Measurements from ENCODE around the gene SLC38A6.
A peak's percentile ranks its signal among the peaks of the same experiment; 100 is the strongest.

Gene SLC38A6

GRCh38 chr14:61033054-61033453 is 52.0 kb downstream of the SLC38A6 start:
- no peak for DNase-seq (ENCODE audit: low read depth)

GRCh38 chr14:61033855-61034254 is 52.8 kb downstream of the SLC38A6 start:
- peak; percentile 48 for DNase-seq (ENCODE audit: low read depth)
- no peak overlapping the region for H3K4me3 ChIP-seq (ENCODE audit: low read depth, low read length)
- TF ChIP-seq CTCF (conservative IDR thresholded peaks at IDR 0.05; ENCODE audit: low read depth, low read length) = no peak

More at GRCh38 chr14:61033054-61033453, 52.0 kb downstream of the SLC38A6 start:
- TF ChIP-seq CTCF (conservative IDR thresholded peaks at IDR 0.05; ENCODE audit: low read depth, low read length) = no peak
- H3K4me3 ChIP-seq (ENCODE audit: low read depth, low read length) = no peak overlapping the region

- peak; percentile 4 for DNase-seq (ENCODE audit: low read depth)
- no peak overlapping the region for H3K4me3 ChIP-seq (ENCODE audit: low read depth, low read length)
- no peak for TF ChIP-seq CTCF (conservative IDR thresholded peaks at IDR 0.05; ENCODE audit: low read depth, low read length)
Measured at GRCh38 chr14:61034416-61035120, 53.5 kb downstream of the SLC38A6 start.

- DNase-seq (ENCODE audit: low read depth) = no peak
- H3K4me3 ChIP-seq (ENCODE audit: low read depth, low read length) = no peak overlapping the region
- no peak for TF ChIP-seq CTCF (conservative IDR thresholded peaks at IDR 0.05; ENCODE audit: low read depth, low read length)
Measured at GRCh38 chr14:61037215-61037614, 56.2 kb downstream of the SLC38A6 start.

DNA sequence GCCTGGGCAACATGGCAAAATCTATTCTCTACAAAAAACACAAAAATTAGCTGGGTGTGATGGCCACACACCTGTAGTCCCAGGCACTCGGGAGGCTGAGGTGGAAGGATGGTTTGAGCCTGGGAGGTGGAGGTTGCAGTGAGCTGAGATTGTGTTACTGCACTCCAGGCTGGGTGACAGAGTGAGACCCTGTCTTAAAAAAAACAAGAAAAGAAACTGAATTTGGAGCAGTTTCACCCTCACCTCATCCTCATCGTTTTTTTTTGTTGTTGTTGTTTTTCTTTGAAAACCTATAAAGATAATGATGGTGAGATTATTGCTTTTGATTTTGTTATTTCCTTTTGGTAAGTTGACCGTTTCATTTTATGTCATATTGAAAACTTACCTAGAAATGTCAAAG is 60.7 kb downstream of the SLC38A6 start:
- no peak for TF ChIP-seq CTCF (conservative IDR thresholded peaks at IDR 0.05; ENCODE audit: low read depth, low read length)
- no peak for DNase-seq (ENCODE audit: low read depth)
- no peak overlapping the region for H3K4me3 ChIP-seq (ENCODE audit: low read depth, low read length)

DNA sequence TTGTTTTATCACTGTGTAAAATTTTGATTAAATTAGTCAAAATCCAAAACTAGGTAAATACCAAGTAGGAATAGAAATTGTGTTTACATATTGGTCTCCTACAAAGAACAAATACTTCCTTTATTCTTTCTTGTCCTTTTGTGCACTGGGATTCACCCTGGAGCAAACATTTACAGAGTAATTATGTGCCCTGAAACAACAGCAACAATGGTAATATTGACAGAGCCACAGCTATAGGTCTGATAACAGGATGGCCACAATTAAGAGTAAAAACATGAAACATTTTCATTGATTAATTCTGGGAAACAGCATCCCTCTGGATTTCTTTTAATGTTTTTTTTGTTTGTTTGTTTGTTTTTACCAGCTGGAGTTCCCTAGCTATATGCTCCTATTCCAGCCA is 61.2 kb downstream of the SLC38A6 start:
- H3K4me3 ChIP-seq (ENCODE audit: low read depth, low read length) = no peak overlapping the region
- DNase-seq (ENCODE audit: low read depth) = no peak
- no peak for TF ChIP-seq CTCF (conservative IDR thresholded peaks at IDR 0.05; ENCODE audit: low read depth, low read length)

- no peak for TF ChIP-seq CTCF (conservative IDR thresholded peaks at IDR 0.05; ENCODE audit: low read depth, low read length)
- H3K4me3 ChIP-seq (ENCODE audit: low read depth, low read length) = no peak overlapping the region
- no peak for DNase-seq (ENCODE audit: low read depth)
Measured at GRCh38 chr14:61043506-61043905, 62.5 kb downstream of the SLC38A6 start.

All from choroid plexus epithelial cell (primary cell).